Stomach (tissue), 9 donors: Measurements from ENCODE around the gene RCL1. TPM values are rescaled to one million over a fixed set of nuclear protein-coding genes. Genes with fewer than 3 reads are reported as not detected.

ENCODE experiments used
- DNase-seq, 2 donors: peaks; one replicate each; pipeline versions ENCODE4 v3.0.0 to v3.0.0-alpha.2; 2013 to 2019
- H3K27ac ChIP-seq, 5 donors: fragments of 200-600 bp in 4 of 5; sonication (generic) in 4 of 5; one replicate each; pipeline ENCODE4 v1.5.1; 2013 to 2019; ENCODE audit warnings: mild to moderate bottlenecking in 1 of 5, moderate library complexity in 1 of 5
- H3K27me3 ChIP-seq, 3 donors: fragments of 200-600 bp; sonication (generic); one replicate each; pipeline ENCODE4 v1.5.1; 2017 to 2019; ENCODE audit warnings: mixed run types in 1 of 3
- H3K36me3 ChIP-seq, 4 donors: fragments of 200-600 bp; sonication (generic); 1 replicate in 3 of 4; 2 replicates in 1 of 4; pipeline ENCODE4 v1.5.1; 2016 to 2019
- H3K4me1 ChIP-seq, 4 donors: fragments of 200-600 bp; sonication (generic); one replicate each; pipeline ENCODE4 v1.5.1; 2016 to 2019
- H3K4me3 ChIP-seq, 4 donors: fragments of 200-600 bp; sonication (generic) in 3 of 4; one replicate each; pipeline ENCODE4 v1.5.1; 2016 to 2019; ENCODE audit warnings: mild to moderate bottlenecking in 1 of 4
- H3K9me3 ChIP-seq, 4 donors: fragments of 200-600 bp; sonication (generic); one replicate each; pipeline ENCODE4 v1.5.1; 2016 to 2019
- EP300 ChIP-seq: sonication (generic); formaldehyde crosslinking; IDR thresholded peaks from one replicate; pipeline ENCODE4 v1.6.1; 2017; ENCODE audit warnings: antibody characterized with exemption
- POLR2A ChIP-seq, 4 donors: fragments of 450-650 bp; IDR thresholded peaks; one replicate each; pipeline ENCODE4 v1.6.1; 2016; ENCODE audit warnings: antibody characterized with exemption in 4 of 4, control low read depth in 2 of 4, mild to moderate bottlenecking in 1 of 4, moderate library complexity in 1 of 4
- POLR2AphosphoS5 ChIP-seq, 3 donors: sonication (generic); formaldehyde crosslinking; IDR thresholded peaks; one replicate each; pipeline ENCODE4 v1.6.1; 2016; ENCODE audit warnings: antibody characterized with exemption in 3 of 3
- WGBS, 5 donors: extraction: QIAGEN DNeasy Blood & Tissue Kit in 3 of 5; methylation state at CpG; one replicate each; pipeline versions ENCODE4 v1.1.5 to v1.1.7; 2013 to 2018; 5-methylcytosine and 5-hydroxymethylcytosine counted together
- intact Hi-C: fragments of 100-400 bp; cut with DNase I; formaldehyde crosslinking; loops from one replicate; pipeline ENCODE4 v1.15.1; 2023; ENCODE audit warnings: low total_unique reads
- polyA plus RNA-seq, 3 donors: library from polyadenylated mRNA; stranded (reverse); fragments of 200-250 nt; gene quantifications; one replicate each; pipeline ENCODE4 v1.2.3, GENCODE V29; 2013
- total RNA-seq, 5 donors: library from RNA; depleted of rRNA; stranded (reverse); fragments of >200 nt; gene quantifications; one replicate each; pipeline versions ENCODE4 v1.1.0 to v1.2.3, GENCODE V29; 2014 to 2016
- TF ChIP-seq, protein P1 (sequence below), 7 experiments: fragments of 450-650 bp in 4 of 7; fragments of 200-600 bp in 3 of 7; sonication (generic) in 3 of 7; IDR thresholded peaks; one replicate each; pipeline ENCODE4 v1.5.1; 2016 to 2019; ENCODE audit warnings: antibody characterized with exemption in 7 of 7, control low read depth in 2 of 7, mild to moderate bottlenecking in 1 of 7
- donor health status: healthy with polysubstance abuse.
- donor health status: Bipolar disorder and iron deficiency.
- donor health status: healthy.

The RCL1 gene
- total and polyA plus RNA-seq, 8 donors, result 11.7 to 38.7 (median 14.5) TPM

- no peak for DNase-seq
- H3K9me3 ChIP-seq, result peaks cover 0 to 7% (median 3%) of the 10 kb centered on the region in 4 donors
- no peak overlapping the region for H3K4me3 ChIP-seq
- peaks cover 0 to 15% (median 2%) of the 10 kb centered on the region in 4 donors for H3K4me1 ChIP-seq
- intact Hi-C loops, result no loop called here
- no peaks in the 10 kb centered on the region for H3K27me3 ChIP-seq
- WGBS, 5 donors, result 96 to 98% (median 97%) methylated on average over 27 to 28 of the region's 28 CpGs
- H3K27ac ChIP-seq, result no peak overlapping the region
- no peak for TF ChIP-seq EP300
- TF ChIP-seq, protein P1, sequence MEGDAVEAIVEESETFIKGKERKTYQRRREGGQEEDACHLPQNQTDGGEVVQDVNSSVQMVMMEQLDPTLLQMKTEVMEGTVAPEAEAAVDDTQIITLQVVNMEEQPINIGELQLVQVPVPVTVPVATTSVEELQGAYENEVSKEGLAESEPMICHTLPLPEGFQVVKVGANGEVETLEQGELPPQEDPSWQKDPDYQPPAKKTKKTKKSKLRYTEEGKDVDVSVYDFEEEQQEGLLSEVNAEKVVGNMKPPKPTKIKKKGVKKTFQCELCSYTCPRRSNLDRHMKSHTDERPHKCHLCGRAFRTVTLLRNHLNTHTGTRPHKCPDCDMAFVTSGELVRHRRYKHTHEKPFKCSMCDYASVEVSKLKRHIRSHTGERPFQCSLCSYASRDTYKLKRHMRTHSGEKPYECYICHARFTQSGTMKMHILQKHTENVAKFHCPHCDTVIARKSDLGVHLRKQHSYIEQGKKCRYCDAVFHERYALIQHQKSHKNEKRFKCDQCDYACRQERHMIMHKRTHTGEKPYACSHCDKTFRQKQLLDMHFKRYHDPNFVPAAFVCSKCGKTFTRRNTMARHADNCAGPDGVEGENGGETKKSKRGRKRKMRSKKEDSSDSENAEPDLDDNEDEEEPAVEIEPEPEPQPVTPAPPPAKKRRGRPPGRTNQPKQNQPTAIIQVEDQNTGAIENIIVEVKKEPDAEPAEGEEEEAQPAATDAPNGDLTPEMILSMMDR (IDR thresholded peaks at IDR 0.05), result no peak
- TF ChIP-seq POLR2A (IDR thresholded peaks at IDR 0.05), result no peak
- TF ChIP-seq POLR2AphosphoS5 (IDR thresholded peaks at IDR 0.05), result no peak
- H3K36me3 ChIP-seq, result no peaks in the 10 kb centered on the region
Measured at GRCh38 chr9:4804531-4805016, 11.8 kb downstream of the RCL1 start.

GRCh38 chr9:4805191-4805918 is 12.6 kb downstream of the RCL1 start:
- peaks cover 0 to 7% (median 1%) of the 10 kb centered on the region in 4 donors for H3K4me1 ChIP-seq
- no peak for DNase-seq
- WGBS, 5 donors, result 81 to 96% (median 92%) methylated on average over 3 of the region's 3 CpGs
- no peak overlapping the region for H3K27ac ChIP-seq
- no peaks in the 10 kb centered on the region for H3K36me3 ChIP-seq
- H3K27me3 ChIP-seq, result no peaks in the 10 kb centered on the region
- TF ChIP-seq POLR2A (IDR thresholded peaks at IDR 0.05) (no peak), EP300 (no peak), POLR2AphosphoS5 (IDR thresholded peaks at IDR 0.05) (no peak)
- TF ChIP-seq, protein P1 (IDR thresholded peaks at IDR 0.05), result no peak
- H3K4me3 ChIP-seq, result no peak overlapping the region
- H3K9me3 ChIP-seq, result peaks cover 0 to 7% (median 3%) of the 10 kb centered on the region in 4 donors
- intact Hi-C loops, result no loop called here

DNA sequence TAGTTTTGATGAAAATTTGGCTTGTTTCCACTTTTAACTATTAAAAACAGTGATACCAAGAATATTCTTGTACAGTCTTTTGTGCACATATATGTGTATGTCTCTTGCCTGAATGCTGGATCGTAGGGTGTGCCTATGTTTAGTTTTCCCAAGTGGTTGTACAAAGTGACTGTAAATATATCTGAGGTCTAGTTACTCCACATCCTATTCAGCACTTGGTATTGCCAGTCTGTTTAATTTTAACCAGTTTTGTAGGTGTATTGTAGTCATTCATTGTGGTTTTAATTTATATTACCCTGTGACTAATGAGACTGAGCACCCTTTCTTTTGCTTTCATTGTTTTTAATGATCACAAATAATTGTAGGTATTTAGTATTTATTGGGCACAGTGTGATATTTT is 17.8 kb downstream of the RCL1 start:
- Histone ChIP-seq H3K4me1 (peaks cover 3 to 18% (median 13%) of the 10 kb centered on the region in 4 donors), H3K27me3 (no peaks in the 10 kb centered on the region), H3K36me3 (no peaks in the 10 kb centered on the region), H3K27ac (no peak overlapping the region), H3K4me3 (no peak overlapping the region), H3K9me3 (peaks cover 0 to 7% (median 3%) of the 10 kb centered on the region in 4 donors)
- TF ChIP-seq POLR2AphosphoS5 (IDR thresholded peaks at IDR 0.05), result no peak
- TF ChIP-seq, protein P1 (IDR thresholded peaks at IDR 0.05), result no peak
- TF ChIP-seq POLR2A (IDR thresholded peaks at IDR 0.05), result no peak
- TF ChIP-seq EP300, result no peak
- intact Hi-C loops, result no loop called here
- DNase-seq, result no peak
- 31 to 78% (median 67%) methylated on average over 1 of the region's 1 CpG for WGBS, 5 donors

- no peak overlapping the region for H3K4me3 ChIP-seq
- DNase-seq, result no peak
- TF ChIP-seq, protein P1 (IDR thresholded peaks at IDR 0.05), result no peak
- TF ChIP-seq EP300 (no peak), POLR2AphosphoS5 (IDR thresholded peaks at IDR 0.05) (no peak), POLR2A (IDR thresholded peaks at IDR 0.05) (no peak)
- intact Hi-C loops, result no loop called here
- no peak overlapping the region for H3K27ac ChIP-seq
- no peaks in the 10 kb centered on the region for H3K27me3 ChIP-seq
- H3K9me3 ChIP-seq, result peaks cover 0 to 4% (median 0%) of the 10 kb centered on the region in 4 donors
- H3K36me3 ChIP-seq, result no peaks in the 10 kb centered on the region
- H3K4me1 ChIP-seq, result peaks cover 3 to 31% (median 18%) of the 10 kb centered on the region in 4 donors
Measured at GRCh38 chr9:4811824-4812223, 19.1 kb downstream of the RCL1 start.
